Forelimb muscle (tissue), 1 donor: ENCODE results near the gene ARL8A. TPM values are rescaled to one million over a fixed set of nuclear protein-coding genes. Genes with fewer than 3 reads are reported as not detected.
"Not testable (repeated sequence)": the region's sequence is repeated elsewhere in the genome, so short reads cannot be mapped to it uniquely, and the experiment has no call there.

Experiments used
- DNase-seq: peaks from one replicate; pipeline ENCODE4 v3.0.0-alpha.2; 2013; ENCODE audit warnings: low read depth
- polyA plus RNA-seq: library from polyadenylated mRNA; unstranded; fragments of 120-200 nt; gene quantifications from one replicate; pipeline ENCODE4 v1.2.1, GENCODE V29; 2013; ENCODE audit not compliant: insufficient read length

Gene ARL8A
- polyA plus RNA-seq, 1 donor = 40.1 TPM

- DNase-seq = no peak
Measured at GRCh38 chr1:202113690-202114300, 30.7 kb downstream of the ARL8A start.

DNA sequence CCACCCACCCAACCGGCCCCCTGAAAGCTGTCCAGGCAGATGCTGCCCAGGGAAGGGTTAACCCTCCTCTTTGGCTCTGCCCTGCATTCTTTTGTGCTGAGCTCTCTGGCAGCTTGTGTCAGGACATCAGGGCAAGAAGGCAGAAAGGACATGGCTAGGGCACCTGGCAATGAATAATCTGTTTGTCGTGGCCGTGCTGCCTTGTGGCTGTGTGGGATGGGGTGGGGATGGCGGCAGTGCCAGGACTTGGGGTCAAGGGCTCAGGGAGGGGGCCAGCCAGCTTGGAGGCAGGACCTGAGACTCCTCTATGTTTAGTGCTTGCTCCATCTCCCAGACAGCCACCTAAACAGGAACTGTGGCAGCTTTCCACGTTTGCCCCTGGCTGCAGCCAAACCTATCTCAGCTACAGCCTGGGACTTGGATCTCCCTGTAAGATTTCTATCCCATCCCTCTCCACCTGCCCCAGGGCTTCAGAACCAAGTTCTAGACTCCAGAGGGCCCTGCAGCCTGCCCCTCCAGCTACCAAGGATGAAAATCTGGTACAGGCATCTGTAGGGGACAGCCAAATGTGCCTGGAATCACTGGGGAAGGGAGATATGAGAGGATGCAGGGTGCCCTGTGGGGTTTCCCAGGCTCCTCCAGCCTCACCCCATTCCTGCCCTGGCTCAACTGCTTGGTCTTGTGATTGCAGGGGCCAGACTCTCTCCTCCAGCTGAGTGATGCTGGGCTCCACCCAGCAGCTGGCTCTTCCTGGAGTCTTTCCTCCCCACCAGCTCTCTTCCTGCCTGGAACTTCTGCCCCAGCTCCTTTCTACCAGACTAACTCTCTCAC, 31.5 kb downstream of the ARL8A start:
- no peak for DNase-seq

DNA sequence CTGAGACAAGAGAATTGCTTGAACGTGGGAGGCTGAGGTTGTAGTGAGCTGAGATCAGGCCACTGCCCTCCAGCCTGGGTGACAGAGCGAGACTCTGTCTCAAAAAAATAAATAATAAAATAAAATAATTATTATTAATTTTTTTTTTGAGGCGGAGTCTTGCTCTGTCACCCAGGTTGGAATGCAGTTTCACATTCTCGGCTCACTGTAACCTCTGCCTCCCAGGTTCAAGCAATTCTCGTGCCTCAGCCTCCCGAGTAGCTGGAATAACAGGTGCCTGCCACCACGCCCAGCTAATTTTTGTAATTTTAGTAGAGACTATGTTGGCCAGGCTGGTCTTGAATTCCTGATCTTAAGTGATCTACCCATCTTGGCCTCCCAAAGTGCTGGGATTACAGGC, 32.9 kb downstream of the ARL8A start:
- DNase-seq = not testable (repeated sequence)

GRCh38 chr1:202110977-202111376, 33.6 kb downstream of the ARL8A start:
- no peak for DNase-seq

GRCh38 chr1:202107801-202108731, 36.5 kb downstream of the ARL8A start:
- no peak for DNase-seq

- DNase-seq = no peak
Measured at GRCh38 chr1:202107321-202107761, 37.2 kb downstream of the ARL8A start.

DNA sequence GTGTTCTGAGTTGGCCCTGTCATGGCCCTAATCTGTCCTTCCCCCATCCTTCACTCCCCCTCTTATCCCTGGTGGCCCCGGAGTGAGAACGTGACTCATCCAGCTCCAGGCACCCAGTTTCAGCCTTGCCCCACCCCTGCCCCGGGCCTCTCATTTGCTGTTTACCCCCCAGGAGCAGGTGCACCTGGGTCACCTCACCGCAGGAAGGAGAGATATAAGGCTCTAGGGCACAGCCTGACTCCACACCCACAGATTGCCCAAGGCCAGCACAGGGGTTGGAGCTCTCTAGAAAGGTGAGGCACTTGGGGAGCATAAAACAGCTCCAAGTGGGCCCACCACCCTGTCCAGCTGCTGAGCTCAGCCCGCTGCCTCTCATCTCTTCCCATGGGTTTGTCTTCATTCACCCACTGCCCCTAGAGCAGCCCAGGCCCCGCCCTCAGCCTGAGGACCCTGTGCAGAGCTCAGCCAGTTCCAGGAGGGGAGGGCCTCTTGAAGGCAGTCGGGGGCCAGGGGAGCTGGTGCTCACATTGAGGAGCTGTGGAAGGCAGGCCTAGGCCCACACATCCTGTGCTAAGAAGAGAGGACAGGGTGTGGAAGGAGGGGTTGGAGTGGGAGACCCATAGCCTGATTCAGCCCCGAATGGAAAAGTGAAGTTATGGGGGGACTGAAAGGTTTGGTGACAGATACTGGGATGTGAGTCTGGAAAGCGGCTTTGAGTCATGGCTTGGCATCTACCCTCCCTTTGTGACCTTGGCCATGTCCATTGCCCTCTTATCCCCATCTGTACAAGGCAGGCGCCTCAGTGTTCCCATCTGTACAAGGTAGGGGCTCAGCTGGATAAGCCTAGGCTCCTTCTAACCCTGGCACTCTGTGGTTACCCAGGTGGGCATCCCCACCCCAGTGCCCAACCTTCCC, 37.9 kb downstream of the ARL8A start:
- no peak for DNase-seq

GRCh38 chr1:202105571-202106339, 38.8 kb downstream of the ARL8A start:
- DNase-seq = no peak

DNA sequence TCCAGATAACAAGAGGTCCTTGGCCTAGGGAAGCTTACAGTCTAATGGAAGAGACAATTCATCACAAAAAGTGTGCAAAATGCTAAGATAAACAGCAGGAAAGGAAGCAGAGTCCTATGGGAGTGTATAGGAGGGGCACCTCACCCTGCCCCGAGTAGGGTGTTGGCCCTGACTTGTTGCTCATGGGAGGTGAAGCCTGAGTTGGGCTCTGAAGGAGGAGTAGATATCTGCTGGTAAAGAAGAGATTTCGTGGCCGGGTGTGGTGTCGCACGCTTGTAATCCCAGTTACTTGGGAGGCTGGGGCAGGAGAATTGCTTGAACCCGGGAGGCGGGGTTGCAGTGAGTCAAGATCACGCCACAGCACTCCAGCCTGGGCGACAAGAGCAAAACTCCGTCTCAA, 40.5 kb downstream of the ARL8A start:
- DNase-seq = no peak

DNA sequence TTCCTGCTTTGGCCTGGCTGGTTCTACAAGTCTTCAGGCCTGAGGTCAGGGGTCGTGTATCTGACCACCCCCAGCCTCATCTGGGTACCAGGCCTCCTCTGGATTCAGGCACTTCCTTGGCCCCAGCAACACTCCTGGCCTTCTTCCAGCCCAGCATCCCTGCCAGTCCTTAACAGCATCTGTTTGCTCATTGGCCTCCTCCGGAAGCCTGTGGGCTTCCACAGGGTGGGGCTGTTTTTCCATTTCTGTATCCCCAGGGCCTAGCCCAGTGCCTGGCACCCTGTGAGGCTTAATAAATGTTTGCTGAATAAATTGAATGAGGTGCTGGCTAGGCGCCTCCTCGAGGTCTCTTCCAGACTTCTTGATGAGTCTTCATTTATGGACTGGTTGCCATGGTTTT, 43.4 kb downstream of the ARL8A start:
- no peak for DNase-seq

- DNase-seq = no peak
Measured at GRCh38 chr1:202093858-202094257, 50.7 kb downstream of the ARL8A start.

- DNase-seq = no peak
Measured at GRCh38 chr1:202090994-202091393, 53.5 kb downstream of the ARL8A start.

GRCh38 chr1:202088206-202088605, 56.3 kb downstream of the ARL8A start:
- DNase-seq = no peak

GRCh38 chr1:202086579-202087350, 57.8 kb downstream of the ARL8A start:
- no peak for DNase-seq

- DNase-seq = no peak
Measured at GRCh38 chr1:202085682-202086373, 58.7 kb downstream of the ARL8A start.

DNA sequence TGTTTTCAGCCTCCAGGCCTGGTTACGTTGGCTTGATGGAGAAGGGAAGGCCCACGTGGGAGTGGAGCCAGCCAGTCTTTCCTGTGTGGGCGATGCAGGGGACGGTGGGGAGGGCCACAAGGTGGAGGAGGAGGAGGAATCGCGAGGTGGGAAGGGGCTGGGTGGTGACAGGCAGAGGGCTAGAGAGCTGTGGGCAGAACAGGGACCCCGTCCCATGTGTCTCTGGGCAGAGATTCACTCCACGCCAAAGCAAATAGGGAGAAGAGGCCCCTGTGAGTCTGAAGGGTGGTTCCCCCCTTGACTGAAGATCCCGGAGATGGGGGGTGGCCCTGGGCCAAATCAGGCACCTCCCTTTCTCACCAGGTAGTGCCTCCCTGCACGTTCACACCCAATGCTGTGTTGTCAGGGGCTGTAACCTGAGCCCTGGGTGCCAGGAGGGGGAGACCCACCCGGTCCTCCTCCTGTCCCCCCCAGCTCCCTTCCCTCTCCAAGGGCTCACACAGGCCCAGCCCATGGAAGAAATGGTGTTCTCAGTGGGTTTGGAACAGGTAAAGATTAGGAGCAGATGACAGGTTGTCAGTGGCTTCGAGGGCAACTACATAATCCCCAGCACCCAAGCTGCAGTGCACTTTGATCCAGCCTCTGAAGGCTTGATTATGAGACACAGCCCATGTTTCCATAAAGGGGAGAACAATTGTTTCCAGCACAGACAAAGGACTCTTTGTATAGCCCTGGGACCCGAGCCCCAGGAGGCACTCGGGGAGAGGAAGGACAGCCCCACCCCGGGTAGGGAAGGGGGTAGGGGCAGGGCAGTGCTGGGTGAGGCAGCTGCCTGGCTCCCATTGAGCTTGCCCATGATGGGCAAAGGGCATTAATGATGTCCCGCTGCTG, 59.5 kb downstream of the ARL8A start:
- no peak for DNase-seq
